ENCODE data around the gene CCDC194. TPM values are rescaled to one million over a fixed set of nuclear protein-coding genes. Genes with fewer than 3 reads are reported as not detected.

Gene CCDC194
- total RNA-seq, 1 experiment from 2014 or later, result not detected

DNA sequence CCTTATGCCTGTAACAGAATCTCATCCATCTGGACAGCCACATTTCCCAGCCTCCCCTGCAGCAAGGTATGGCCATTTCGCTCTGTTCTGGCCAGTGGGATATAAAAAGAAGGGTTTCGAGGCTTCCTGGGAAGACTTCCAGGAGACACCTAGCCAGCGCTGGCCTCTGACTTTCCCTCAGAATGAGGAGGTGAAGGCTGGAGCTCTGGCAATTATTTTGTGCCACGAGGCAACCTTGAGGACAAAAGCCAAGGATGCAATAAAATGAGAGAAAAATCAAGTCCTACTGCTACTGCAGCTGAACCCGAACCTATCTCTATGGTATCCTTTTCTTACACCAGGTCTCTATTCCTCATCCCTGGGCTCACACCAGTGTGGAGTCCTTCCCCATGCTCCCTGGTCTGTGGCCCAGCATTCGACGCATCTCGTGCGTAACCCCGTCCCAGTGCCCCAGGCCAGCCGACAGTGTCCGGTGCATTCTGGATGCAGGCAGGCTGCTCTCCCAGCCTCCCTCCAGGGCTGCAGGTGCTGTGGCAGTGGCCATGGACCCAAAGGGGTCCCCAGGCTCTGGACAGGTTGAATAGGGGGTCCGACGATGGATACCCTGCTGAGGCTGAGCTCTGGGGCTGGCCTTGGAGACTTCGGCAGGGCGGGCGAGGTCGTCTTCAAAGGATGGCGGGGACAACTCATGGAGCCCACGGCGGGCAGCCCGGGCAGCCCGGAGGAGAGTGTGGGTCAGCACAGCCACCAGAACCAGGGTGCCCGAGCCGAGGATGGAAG lies 42.3 kb upstream of the CCDC194 start:
- no peaks in the 10 kb centered on the region for H3K27me3 ChIP-seq (replicated peaks; ENCODE audit: insufficient read depth, low read depth, low read length, poor library complexity)
- DNase-seq (ENCODE audit: low spot score), result no peak
- H3K4me1 ChIP-seq (ENCODE audit: insufficient read depth, low read length, poor library complexity, severe bottlenecking), result no peaks in the 10 kb centered on the region
- no peak overlapping the region for H3K27ac ChIP-seq (ENCODE audit: low read depth, low read length, poor library complexity, severe bottlenecking)
- H3K9me3 ChIP-seq (ENCODE audit: low read depth, low read length, poor library complexity, severe bottlenecking), result no peaks in the 10 kb centered on the region
- ChIA-PET POLR2A (ENCODE audit: low non-redundant PET) (no interaction called here), CTCF (no interaction called here)
- intact Hi-C loops (cut with micrococcal nuclease; ENCODE audit: unreplicated experiment), result no loop called here
- no peak for TF ChIP-seq CTCF (conservative IDR thresholded peaks at IDR 0.05; ENCODE audit: low read depth, low read length)
- TF ChIP-seq EZH2 (IDR thresholded peaks at IDR 0.05; ENCODE audit: borderline replicate concordance, low read depth, low read length, poor library complexity, severe bottlenecking), result no peak
- no TSS peak for BruUV-seq (replicated peaks)
- no peak overlapping the region for H3K4me3 ChIP-seq (ENCODE audit: low read depth, low read length, poor library complexity, severe bottlenecking)
- H3K36me3 ChIP-seq (ENCODE audit: insufficient read depth, low read length, poor library complexity, severe bottlenecking), result no peaks in the 10 kb centered on the region

DNA sequence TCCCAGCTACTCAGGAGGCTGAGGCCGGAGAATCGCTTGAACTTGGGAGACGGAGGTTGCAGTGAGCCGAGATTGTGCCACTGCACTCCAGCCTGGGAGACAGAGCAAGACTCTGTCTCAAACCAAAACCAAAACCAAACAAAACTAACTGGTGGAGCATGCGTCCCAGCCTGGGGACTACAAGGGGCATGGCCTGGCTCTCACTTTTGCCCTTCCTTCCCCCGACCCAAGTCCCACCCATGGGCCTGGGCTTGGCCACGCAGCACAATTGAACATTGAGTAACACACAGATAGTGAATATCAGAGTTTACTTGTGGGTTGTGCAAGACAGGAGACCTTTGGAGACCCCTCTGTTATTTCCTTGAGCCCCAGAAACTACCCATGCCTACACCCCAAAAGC lies 41.2 kb upstream of the CCDC194 start:
- CTCF ChIA-PET, result no interaction called here

GRCh38 chr19:17431417-17431816 lies 37.4 kb upstream of the CCDC194 start:
- H3K9me3 ChIP-seq (ENCODE audit: low read depth, low read length, poor library complexity, severe bottlenecking), result no peaks in the 10 kb centered on the region
- H3K36me3 ChIP-seq (ENCODE audit: insufficient read depth, low read length, poor library complexity, severe bottlenecking), result no peaks in the 10 kb centered on the region
- H3K27me3 ChIP-seq (replicated peaks; ENCODE audit: insufficient read depth, low read depth, low read length, poor library complexity), result no peaks in the 10 kb centered on the region
- intact Hi-C loops (cut with micrococcal nuclease; ENCODE audit: unreplicated experiment), result no loop called here
- POLR2A ChIA-PET (ENCODE audit: low non-redundant PET), result no interaction called here
- TF ChIP-seq CTCF (conservative IDR thresholded peaks at IDR 0.05; ENCODE audit: low read depth, low read length), result no peak
- TF ChIP-seq EZH2 (IDR thresholded peaks at IDR 0.05; ENCODE audit: borderline replicate concordance, low read depth, low read length, poor library complexity, severe bottlenecking), result no peak
- H3K4me1 ChIP-seq (ENCODE audit: insufficient read depth, low read length, poor library complexity, severe bottlenecking), result no peaks in the 10 kb centered on the region
- BruUV-seq (replicated peaks), result no TSS peak
- H3K4me3 ChIP-seq (ENCODE audit: low read depth, low read length, poor library complexity, severe bottlenecking), result no peak overlapping the region
- H3K27ac ChIP-seq (ENCODE audit: low read depth, low read length, poor library complexity, severe bottlenecking), result no peak overlapping the region
- no peak for DNase-seq (ENCODE audit: low spot score)
- CTCF ChIA-PET, result no interaction called here

More for the DNA sequence above, 41.2 kb upstream of the CCDC194 start:
- H3K9me3 ChIP-seq (ENCODE audit: low read depth, low read length, poor library complexity, severe bottlenecking), result no peaks in the 10 kb centered on the region
- no peaks in the 10 kb centered on the region for H3K4me1 ChIP-seq (ENCODE audit: insufficient read depth, low read length, poor library complexity, severe bottlenecking)
- intact Hi-C loops (cut with micrococcal nuclease; ENCODE audit: unreplicated experiment), result no loop called here
- no peak overlapping the region for H3K4me3 ChIP-seq (ENCODE audit: low read depth, low read length, poor library complexity, severe bottlenecking)
- POLR2A ChIA-PET (ENCODE audit: low non-redundant PET), result no interaction called here
- no peak overlapping the region for H3K27ac ChIP-seq (ENCODE audit: low read depth, low read length, poor library complexity, severe bottlenecking)
- no peak for TF ChIP-seq CTCF (conservative IDR thresholded peaks at IDR 0.05; ENCODE audit: low read depth, low read length)
- no peaks in the 10 kb centered on the region for H3K27me3 ChIP-seq (replicated peaks; ENCODE audit: insufficient read depth, low read depth, low read length, poor library complexity)
- no TSS peak for BruUV-seq (replicated peaks)
- no peaks in the 10 kb centered on the region for H3K36me3 ChIP-seq (ENCODE audit: insufficient read depth, low read length, poor library complexity, severe bottlenecking)
- DNase-seq (ENCODE audit: low spot score), result no peak
